IMR-90 (cell line): ENCODE results near the gene CFAP73.

Experiments
- CHD1 ChIP-seq: IDR thresholded peaks from 2 replicates; pipeline ENCODE4 v1.6.1; 2012; ENCODE audit warnings: low read depth, low read length, improper control_type of control experiment
- FOS ChIP-seq: fragments of 150-350 bp; IDR thresholded peaks from 2 replicates; pipeline ENCODE4 v1.6.1; 2016; ENCODE audit warnings: low read depth, low read length
- MAFK ChIP-seq: IDR thresholded peaks from 2 replicates; pipeline ENCODE4 v1.6.1; 2012; ENCODE audit warnings: low read depth, low read length, improper control_type of control experiment
- POLR2A ChIP-seq: IDR thresholded peaks from 2 replicates; pipeline ENCODE4 v1.6.1; 2012; ENCODE audit warnings: mild to moderate bottlenecking, low read depth, low read length
- RAD21 ChIP-seq: IDR thresholded peaks from 2 replicates; pipeline ENCODE4 v1.6.1; 2012; ENCODE audit warnings: low read length, improper control_type of control experiment
- RFX5 ChIP-seq: IDR thresholded peaks from 2 replicates; pipeline ENCODE4 v1.8.0; 2012; ENCODE audit warnings: low read depth, mild to moderate bottlenecking, low read length, moderate library complexity
- SMC3 ChIP-seq: fragments of 150-350 bp; IDR thresholded peaks from 2 replicates; pipeline ENCODE4 v1.6.1; 2016; ENCODE audit warnings: low read depth, mild to moderate bottlenecking, antibody characterized with exemption, low read length, moderate library complexity
- TF ChIP-seq, protein P1 (sequence below): fragments of 150-350 bp; IDR thresholded peaks from 2 replicates; pipeline ENCODE4 v1.6.1; 2017; ENCODE audit warnings: mild to moderate bottlenecking, antibody characterized with exemption, low read length, low read depth
- TF ChIP-seq, protein P2 (sequence below): conservative IDR thresholded peaks from 2 replicates; pipeline ENCODE4 v1.5.1; 2012; ENCODE audit warnings: mild to moderate bottlenecking, low read depth, low read length, improper control_type of control experiment

DNA sequence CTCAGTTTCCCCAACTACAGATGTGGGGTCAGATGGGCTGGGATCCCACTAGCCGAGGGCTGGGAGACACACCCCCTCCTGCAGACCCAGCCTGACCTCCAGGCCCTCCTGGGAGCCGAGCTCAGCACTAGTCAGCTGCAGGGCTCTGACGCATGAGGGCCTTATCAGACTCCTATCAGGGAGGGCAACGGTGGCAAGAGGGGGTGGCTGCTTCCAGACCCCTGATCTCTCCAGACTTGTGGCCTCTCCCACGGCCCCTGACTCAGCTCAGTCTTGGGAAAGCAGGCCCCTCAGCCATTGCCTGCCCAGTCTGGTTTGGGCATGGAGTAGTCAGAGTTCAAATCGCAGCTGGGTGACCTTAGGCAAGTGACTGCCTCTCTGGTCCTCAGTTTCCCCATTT is 16.5 kb upstream of the CFAP73 start:
- TF ChIP-seq MAFK (no peak), SMC3 (no peak), RAD21 (no peak), POLR2A (no peak), RFX5 (no peak), CHD1 (no peak), FOS (no peak)
- TF ChIP-seq, protein P1, sequence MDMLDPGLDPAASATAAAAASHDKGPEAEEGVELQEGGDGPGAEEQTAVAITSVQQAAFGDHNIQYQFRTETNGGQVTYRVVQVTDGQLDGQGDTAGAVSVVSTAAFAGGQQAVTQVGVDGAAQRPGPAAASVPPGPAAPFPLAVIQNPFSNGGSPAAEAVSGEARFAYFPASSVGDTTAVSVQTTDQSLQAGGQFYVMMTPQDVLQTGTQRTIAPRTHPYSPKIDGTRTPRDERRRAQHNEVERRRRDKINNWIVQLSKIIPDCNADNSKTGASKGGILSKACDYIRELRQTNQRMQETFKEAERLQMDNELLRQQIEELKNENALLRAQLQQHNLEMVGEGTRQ, result no peak
- TF ChIP-seq, protein P2, sequence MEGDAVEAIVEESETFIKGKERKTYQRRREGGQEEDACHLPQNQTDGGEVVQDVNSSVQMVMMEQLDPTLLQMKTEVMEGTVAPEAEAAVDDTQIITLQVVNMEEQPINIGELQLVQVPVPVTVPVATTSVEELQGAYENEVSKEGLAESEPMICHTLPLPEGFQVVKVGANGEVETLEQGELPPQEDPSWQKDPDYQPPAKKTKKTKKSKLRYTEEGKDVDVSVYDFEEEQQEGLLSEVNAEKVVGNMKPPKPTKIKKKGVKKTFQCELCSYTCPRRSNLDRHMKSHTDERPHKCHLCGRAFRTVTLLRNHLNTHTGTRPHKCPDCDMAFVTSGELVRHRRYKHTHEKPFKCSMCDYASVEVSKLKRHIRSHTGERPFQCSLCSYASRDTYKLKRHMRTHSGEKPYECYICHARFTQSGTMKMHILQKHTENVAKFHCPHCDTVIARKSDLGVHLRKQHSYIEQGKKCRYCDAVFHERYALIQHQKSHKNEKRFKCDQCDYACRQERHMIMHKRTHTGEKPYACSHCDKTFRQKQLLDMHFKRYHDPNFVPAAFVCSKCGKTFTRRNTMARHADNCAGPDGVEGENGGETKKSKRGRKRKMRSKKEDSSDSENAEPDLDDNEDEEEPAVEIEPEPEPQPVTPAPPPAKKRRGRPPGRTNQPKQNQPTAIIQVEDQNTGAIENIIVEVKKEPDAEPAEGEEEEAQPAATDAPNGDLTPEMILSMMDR, result no peak
